Kidney (tissue), 22 donors: ENCODE measurements around the gene IL2RG. TPM values are rescaled to one million over a fixed set of nuclear protein-coding genes. Genes with fewer than 3 reads are reported as not detected.

Experiments used
- DNase-seq, 5 donors: peaks; one replicate each; pipeline ENCODE4 v3.0.0-alpha.2; 2013 to 2020
- FAIRE-seq: peaks from 2 replicates; lab custom pipeline; 2012; peaks lifted over from hg19 to GRCh38; lab: Jason Lieb, UNC
- H3K27ac ChIP-seq, 2 donors: one replicate each; pipeline ENCODE4 v1.7.0; 2013; ENCODE audit warnings: low read depth in 2 of 2, low read length in 2 of 2, inconsistent platforms in 1 of 2
- H3K27me3 ChIP-seq: one replicate; pipeline ENCODE4 v1.7.1; 2013; ENCODE audit warnings: low read length, inconsistent platforms; ENCODE audit not compliant: control insufficient read depth, insufficient read depth
- H3K36me3 ChIP-seq, 3 donors: one replicate each; pipeline versions ENCODE4 v1.7.0 to v1.7.1; 2013; ENCODE audit warnings: low read length in 3 of 3, control low read depth in 1 of 3, inconsistent platforms in 1 of 3; ENCODE audit not compliant: insufficient read depth in 3 of 3, control insufficient read depth in 2 of 3
- H3K4me1 ChIP-seq, 3 donors: one replicate each; pipeline versions ENCODE4 v1.7.0 to v1.7.1; 2013; ENCODE audit warnings: low read length in 3 of 3, inconsistent platforms in 1 of 3, low read depth in 1 of 3; ENCODE audit not compliant: control insufficient read depth in 2 of 3, insufficient read depth in 2 of 3
- H3K4me3 ChIP-seq, 3 donors: one replicate each; pipeline versions ENCODE4 v1.7.0 to v1.8.1; 2013; ENCODE audit warnings: low read length in 3 of 3, control low read depth in 1 of 3, inconsistent platforms in 1 of 3
- H3K9ac ChIP-seq, 3 donors: one replicate each; pipeline versions ENCODE4 v1.7.0 to v1.7.1; 2013; ENCODE audit warnings: low read length in 3 of 3, control low read depth in 1 of 3, inconsistent platforms in 1 of 3
- H3K9me3 ChIP-seq, 3 donors: one replicate each; pipeline versions ENCODE4 v1.7.0 to v1.7.1; 2013; ENCODE audit warnings: low read length in 3 of 3, control low read depth in 1 of 3, inconsistent platforms in 1 of 3; ENCODE audit not compliant: control insufficient read depth in 2 of 3, insufficient read depth in 1 of 3
- CTCF ChIP-seq: IDR thresholded peaks from 3 replicates; pipeline ENCODE4 v1.5.1; 2012; ENCODE audit warnings: mild to moderate bottlenecking, moderate library complexity, borderline replicate concordance; ENCODE audit not compliant: insufficient read depth; ENCODE audit errors: extremely low read depth
- intact Hi-C: fragments of 100-400 bp; cut with DNase I; formaldehyde crosslinking; loops from one replicate; pipeline ENCODE4 v1.11.1; 2022
- long read RNA-seq, 10 donors: library from polyadenylated mRNA in 1 of 10; unstranded in 1 of 10; transcript quantifications; one replicate each; pipeline ENCODE4 v2.0.0 and lab custom pipeline, GENCODE V29; 2021 to 2026
- polyA plus RNA-seq: library from polyadenylated mRNA; stranded (reverse); fragments of 350-450 nt; fragmentation: Illumina TruSeq; extraction: RNeasy Lipid Tissue Mini Kit (QIAGEN cat#74804); gene quantifications from one replicate; pipeline ENCODE4 v1.2.3, GENCODE V29; 2014; ENCODE audit warnings: low read depth, low replicate concordance; ENCODE audit not compliant: insufficient read depth
- total RNA-seq: library from RNA; stranded (reverse); fragmentation: NEBNext Ultra II Directional; extraction: Animal tissue kit (Norgen Biotek cat#: 25700); gene quantifications from one replicate; pipeline ENCODE4 v1.2.1, GENCODE V29; 2021
- donor health status: control.
- donor health status: control.
- donor health status: control.
- donor health status: control.
- donor health status: control.
- donor health status: DM: yes; HTN: yes; CAD: no.
- donor health status: Normal renal cell carcinoma (clear cell type).

Gene IL2RG
- total RNA-seq: 15.0 TPM
- 3.1 TPM for polyA plus RNA-seq
- long read RNA-seq, donor 1: 0 reads
- long read RNA-seq, donor 2, partial matches to known transcripts: 0 of 1 reads
- long read RNA-seq, donor 2, other reads (novel, unspliced or antisense): 0 of 1 reads
- long read RNA-seq, donor 3: 0 reads
- long read RNA-seq, donor 4: 0 reads
- long read RNA-seq, donor 5: 0 reads
- long read RNA-seq, donor 6, partial matches to known transcripts: 0 of 1 reads
- long read RNA-seq, donor 6, other reads (novel, unspliced or antisense): 0 of 1 reads
- long read RNA-seq, donor 7, partial matches to known transcripts: 2 of 5 reads
- long read RNA-seq, donor 7, other reads (novel, unspliced or antisense): 0 of 5 reads
- long read RNA-seq, donor 8: 0 reads
- long read RNA-seq, donor 9: 0 reads
- long read RNA-seq, donor 10: 0 reads

GRCh38 chrX:71111141-71111843, at the start of gene IL2RG:
Gene IL2RG, minus strand, starts transcription at chrX:71111577. Its CDS starts 38 bp downstream, at chrX:71111539.
- Histone ChIP-seq H3K27ac (no peak within 1 kb of the TSS), H3K9me3 (no peaks in the 10 kb centered on the region), H3K36me3 (no peaks in the 10 kb centered on the region), H3K4me3 (no peak within 1 kb of the TSS), H3K9ac (no peak within 1 kb of the TSS), H3K27me3 (no peaks in the 10 kb centered on the region), H3K4me1 (no peaks in the 10 kb centered on the region)
- no peak for DNase-seq
- intact Hi-C loops: no loop called here
- FAIRE-seq: no peak
- no peak for TF ChIP-seq CTCF

GRCh38 chrX:71160475-71160874, 49.1 kb upstream of the IL2RG start:
- H3K4me3 ChIP-seq: no peak overlapping the region
- no peaks in the 10 kb centered on the region for H3K4me1 ChIP-seq
- H3K9ac ChIP-seq: no peak overlapping the region
- no peak for TF ChIP-seq CTCF
- peaks cover 0 to 2% (median 0%) of the 10 kb centered on the region in 3 donors for H3K36me3 ChIP-seq
- no peaks in the 10 kb centered on the region for H3K9me3 ChIP-seq
- no peak for FAIRE-seq
- intact Hi-C loops: no loop called here
- no peak overlapping the region for H3K27ac ChIP-seq
- H3K27me3 ChIP-seq: no peaks in the 10 kb centered on the region
- no peak for DNase-seq

GRCh38 chrX:71159335-71159734, 48.0 kb upstream of the IL2RG start:
- no peak for FAIRE-seq
- Histone ChIP-seq H3K9ac (no peak overlapping the region), H3K27ac (no peak overlapping the region), H3K27me3 (no peaks in the 10 kb centered on the region), H3K4me1 (no peaks in the 10 kb centered on the region), H3K4me3 (no peak overlapping the region), H3K9me3 (no peaks in the 10 kb centered on the region), H3K36me3 (peaks cover 0 to 2% (median 0%) of the 10 kb centered on the region in 3 donors)
- no peak for DNase-seq
- intact Hi-C loops: no loop called here
- no peak for TF ChIP-seq CTCF
